Subcutaneous abdominal adipose tissue (tissue), 5 donors: Measurements from ENCODE around the gene ANO9.
"Not testable (repeated sequence)": the region's sequence is repeated elsewhere in the genome, so short reads cannot be mapped to it uniquely, and the experiment has no call there.

ENCODE experiments used
- H3K27ac ChIP-seq: one replicate; pipeline ENCODE4 v1.7.0; 2013; ENCODE audit warnings: low read depth, mild to moderate bottlenecking, inconsistent platforms, low read length, moderate library complexity
- H3K27me3 ChIP-seq, 5 donors: one replicate each; pipeline ENCODE4 v1.7.0; 2013; ENCODE audit warnings: low read length in 5 of 5, inconsistent platforms in 1 of 5; ENCODE audit not compliant: control insufficient read depth in 5 of 5, insufficient read depth in 4 of 5
- H3K36me3 ChIP-seq, 5 donors: one replicate each; pipeline ENCODE4 v1.7.0; 2013; ENCODE audit warnings: low read length in 5 of 5; ENCODE audit not compliant: control insufficient read depth in 5 of 5, insufficient read depth in 5 of 5
- H3K4me1 ChIP-seq, 5 donors: one replicate each; pipeline ENCODE4 v1.7.0; 2013; ENCODE audit warnings: low read length in 5 of 5, mild to moderate bottlenecking in 3 of 5, moderate library complexity in 1 of 5; ENCODE audit not compliant: control insufficient read depth in 5 of 5, insufficient read depth in 5 of 5
- H3K4me3 ChIP-seq, 5 donors: one replicate each; pipeline ENCODE4 v1.7.0; 2013; ENCODE audit warnings: low read length in 5 of 5, low read depth in 1 of 5
- H3K9ac ChIP-seq, 5 donors: one replicate each; pipeline ENCODE4 v1.7.0; 2013; ENCODE audit warnings: low read length in 5 of 5, mild to moderate bottlenecking in 4 of 5, moderate library complexity in 3 of 5
- H3K9me3 ChIP-seq, 5 donors: one replicate each; pipeline ENCODE4 v1.7.0; 2013; ENCODE audit warnings: low read length in 5 of 5; ENCODE audit not compliant: control insufficient read depth in 5 of 5
- donor health status: healthy.
- donor health status: healthy.
- donor health status: healthy.
- donor health status: healthy.
- donor health status: healthy.

Gene ANO9

GRCh38 chr11:403761-404431 is 37.9 kb downstream of the ANO9 start:
- Histone ChIP-seq H3K27ac (no peak overlapping the region), H3K27me3 (no peaks in the 10 kb centered on the region), H3K4me1 (peaks cover 2 to 23% (median 19%) of the 10 kb centered on the region in 5 donors), H3K9me3 (no peaks in the 10 kb centered on the region), H3K9ac (no peak overlapping the region), H3K36me3 (no peaks in the 10 kb centered on the region), H3K4me3 (no peak overlapping the region)

GRCh38 chr11:403021-403760 is 38.6 kb downstream of the ANO9 start:
- peaks cover 2 to 23% (median 19%) of the 10 kb centered on the region in 5 donors for H3K4me1 ChIP-seq
- no peaks in the 10 kb centered on the region for H3K9me3 ChIP-seq
- no peak overlapping the region for H3K4me3 ChIP-seq
- H3K36me3 ChIP-seq = no peaks in the 10 kb centered on the region
- H3K27me3 ChIP-seq = no peaks in the 10 kb centered on the region
- no peak overlapping the region for H3K9ac ChIP-seq
- H3K27ac ChIP-seq = no peak overlapping the region

GRCh38 chr11:401196-401595 is 40.6 kb downstream of the ANO9 start:
- H3K27me3 ChIP-seq, H3K9ac ChIP-seq, H3K36me3 ChIP-seq, H3K4me3 ChIP-seq, H3K27ac ChIP-seq, H3K9me3 ChIP-seq: not testable (repeated sequence)
- H3K4me1 ChIP-seq = peaks cover 2 to 24% (median 20%) of the 10 kb centered on the region in 5 donors

GRCh38 chr11:400241-400689 is 41.5 kb downstream of the ANO9 start:
- H3K27me3 ChIP-seq = peaks cover 0 to 8% (median under 1%) of the 10 kb centered on the region in 5 donors
- no peak overlapping the region for H3K4me3 ChIP-seq
- H3K9ac ChIP-seq = no peak overlapping the region
- H3K36me3 ChIP-seq = no peaks in the 10 kb centered on the region
- peaks cover 0 to 15% (median 10%) of the 10 kb centered on the region in 5 donors for H3K4me1 ChIP-seq
- H3K27ac ChIP-seq = no peak overlapping the region
- no peaks in the 10 kb centered on the region for H3K9me3 ChIP-seq

- H3K9ac ChIP-seq = no peak overlapping the region
- no peaks in the 10 kb centered on the region for H3K9me3 ChIP-seq
- H3K27ac ChIP-seq = no peak overlapping the region
- no peaks in the 10 kb centered on the region for H3K36me3 ChIP-seq
- peaks cover 0 to 14% (median 10%) of the 10 kb centered on the region in 5 donors for H3K4me1 ChIP-seq
- peaks cover 0 to 12% (median 3%) of the 10 kb centered on the region in 5 donors for H3K27me3 ChIP-seq
- no peak overlapping the region for H3K4me3 ChIP-seq
Measured at GRCh38 chr11:399731-400211, 42.0 kb downstream of the ANO9 start.

GRCh38 chr11:398826-399225 is 43.0 kb downstream of the ANO9 start:
- Histone ChIP-seq H3K4me1 (peaks cover 0 to 23% (median 16%) of the 10 kb centered on the region in 5 donors), H3K9ac (no peak overlapping the region), H3K9me3 (no peaks in the 10 kb centered on the region), H3K4me3 (no peak overlapping the region), H3K36me3 (no peaks in the 10 kb centered on the region), H3K27ac (no peak overlapping the region), H3K27me3 (peaks cover 0 to 12% (median 3%) of the 10 kb centered on the region in 5 donors)

GRCh38 chr11:396948-397548 is 44.8 kb downstream of the ANO9 start:
- H3K27me3 ChIP-seq = peaks cover 0 to 12% (median 4%) of the 10 kb centered on the region in 5 donors
- peak overlapping the region in 1 of 5 donors; percentile 28 for H3K9ac ChIP-seq
- H3K4me3 ChIP-seq = peak overlapping the region in 4 of 5 donors; percentile 17 to 50 (median 37)
- peaks cover 0 to 25% (median 16%) of the 10 kb centered on the region in 5 donors for H3K4me1 ChIP-seq
- no peaks in the 10 kb centered on the region for H3K36me3 ChIP-seq
- H3K27ac ChIP-seq = no peak overlapping the region
- H3K9me3 ChIP-seq = no peaks in the 10 kb centered on the region

- peaks cover 3 to 12% (median 6%) of the 10 kb centered on the region in 5 donors for H3K27me3 ChIP-seq
- peak overlapping the region in 4 of 5 donors; percentile 17 to 50 (median 37) for H3K4me3 ChIP-seq
- peaks cover 0 to 25% (median 16%) of the 10 kb centered on the region in 5 donors for H3K4me1 ChIP-seq
- H3K27ac ChIP-seq = no peak overlapping the region
- H3K9me3 ChIP-seq = no peaks in the 10 kb centered on the region
- no peak overlapping the region for H3K9ac ChIP-seq
- no peaks in the 10 kb centered on the region for H3K36me3 ChIP-seq
Measured at GRCh38 chr11:396511-396947, 45.3 kb downstream of the ANO9 start.

GRCh38 chr11:395866-396265 is 45.9 kb downstream of the ANO9 start:
- Histone ChIP-seq H3K9me3 (no peaks in the 10 kb centered on the region), H3K9ac (no peak overlapping the region), H3K27me3 (peaks cover 3 to 12% (median 9%) of the 10 kb centered on the region in 5 donors), H3K36me3 (no peaks in the 10 kb centered on the region), H3K4me3 (no peak overlapping the region), H3K27ac (no peak overlapping the region), H3K4me1 (peaks cover 0 to 25% (median 16%) of the 10 kb centered on the region in 5 donors)
